Stomach (tissue), 4 donors: ENCODE measurements around the gene FAM193A.

Experiments
- CTCF ChIP-seq, 7 experiments: fragments of 450-650 bp in 4 of 7; fragments of 200-600 bp in 3 of 7; sonication (generic) in 3 of 7; IDR thresholded peaks; one replicate each; pipeline ENCODE4 v1.5.1; 2016 to 2019; ENCODE audit warnings: antibody characterized with exemption in 7 of 7, control low read depth in 2 of 7, mild to moderate bottlenecking in 1 of 7
- EP300 ChIP-seq: sonication (generic); formaldehyde crosslinking; IDR thresholded peaks from one replicate; pipeline ENCODE4 v1.6.1; 2017; ENCODE audit warnings: antibody characterized with exemption

GRCh38 chr4:2750719-2751605, 214.5 kb downstream of the FAM193A start:
- TF ChIP-seq EP300 (no peak), CTCF (IDR thresholded peaks at IDR 0.05) (no peak)
